Ovary (tissue), 9 donors: ENCODE data around the gene GUCY2D. TPM values are rescaled to one million over a fixed set of nuclear protein-coding genes. Genes with fewer than 3 reads are reported as not detected.

Experiments used
- DNase-seq, 5 donors: peaks; one replicate each; pipeline ENCODE4 v3.0.0-alpha.2; 2019 to 2020
- H3K27ac ChIP-seq, 2 donors: fragments of 200-600 bp; one replicate each; pipeline versions ENCODE4 v1.5.1 to v1.8.0; 2019 to 2022
- H3K27me3 ChIP-seq: fragments of 200-600 bp; one replicate; pipeline ENCODE4 v1.8.0; 2022
- H3K36me3 ChIP-seq: fragments of 200-600 bp; sonication (generic); one replicate; pipeline ENCODE4 v1.5.1; 2019
- H3K4me1 ChIP-seq: one replicate; pipeline ENCODE4 v1.8.1; 2013; ENCODE audit warnings: mild to moderate bottlenecking, moderate library complexity; ENCODE audit not compliant: insufficient read depth
- H3K4me3 ChIP-seq: fragments of 200-600 bp; sonication (generic); one replicate; pipeline ENCODE4 v1.5.1; 2017
- H3K9me3 ChIP-seq, 2 donors: fragments of 200-600 bp in 1 of 2; sonication (generic) in 1 of 2; one replicate each; pipeline versions ENCODE4 v1.5.1 to v1.8.1; 2013 to 2019; ENCODE audit warnings: mild to moderate bottlenecking in 1 of 2, moderate library complexity in 1 of 2
- EP300 ChIP-seq: sonication (generic); formaldehyde crosslinking; IDR thresholded peaks from one replicate; pipeline ENCODE4 v1.6.1; 2017; ENCODE audit warnings: antibody characterized with exemption
- POLR2A ChIP-seq: fragments of 450-650 bp; IDR thresholded peaks from one replicate; pipeline ENCODE4 v1.6.1; 2017; ENCODE audit warnings: antibody characterized with exemption, mild to moderate bottlenecking, moderate library complexity
- WGBS, 3 donors: extraction: QIAGEN DNeasy Blood & Tissue Kit in 1 of 3; methylation state at CpG; one replicate each; pipeline versions ENCODE4 v1.1.5 to v1.1.7; 2013 to 2017; 5-methylcytosine and 5-hydroxymethylcytosine counted together
- intact Hi-C, 4 donors: fragments of 100-400 bp; cut with DNase I; formaldehyde crosslinking; loops; one replicate each; pipeline versions ENCODE4 v1.11.0 to v1.15.1; 2022 to 2023
- polyA plus RNA-seq, 2 donors: library from polyadenylated mRNA; stranded (reverse); fragments of 200-250 nt in 1 of 2; fragments of 350-450 nt in 1 of 2; fragmentation: Illumina TruSeq in 1 of 2; extraction: RNeasy Lipid Tissue Mini Kit (QIAGEN cat#74804) in 1 of 2; gene quantifications; one replicate each; pipeline ENCODE4 v1.2.3, GENCODE V29; 2013 to 2014
- total RNA-seq, 7 donors: library from RNA; depleted of rRNA in 2 of 7; stranded (reverse); fragments of >200 nt in 2 of 7; fragmentation: NEBNext Ultra II Directional in 3 of 7; extraction: Animal tissue kit (Norgen Biotek cat#: 25700) in 3 of 7; gene quantifications; one replicate each; pipeline versions ENCODE4 v1.1.0 to v1.2.4, GENCODE V29; 2016 to 2023
- TF ChIP-seq, protein P1 (sequence below), 3 donors: fragments of 450-650 bp in 2 of 3; fragments of 200-600 bp in 1 of 3; IDR thresholded peaks; one replicate each; pipeline versions ENCODE4 v1.5.1 to v1.8.0; 2016 to 2022; ENCODE audit warnings: antibody characterized with exemption in 3 of 3, mild to moderate bottlenecking in 1 of 3
- donor health status: DM: no; HTN: no; CAD: no; lungs with moderate emphysema.
- donor health status: DM: no; HTN: no; CAD: no.
- donor health status: Bipolar disorder and iron deficiency.
- donor health status: DM: yes; HTN: yes; CAD: no.
- donor health status: DM: no; HTN: no; CAD: no.
- donor health status: DM: yes; HTN: yes; CAD: no.

GUCY2D gene
- total and polyA plus RNA-seq, 9 donors: 0.05 to 0.42 (median 0.10) TPM; not detected in 6

DNA sequence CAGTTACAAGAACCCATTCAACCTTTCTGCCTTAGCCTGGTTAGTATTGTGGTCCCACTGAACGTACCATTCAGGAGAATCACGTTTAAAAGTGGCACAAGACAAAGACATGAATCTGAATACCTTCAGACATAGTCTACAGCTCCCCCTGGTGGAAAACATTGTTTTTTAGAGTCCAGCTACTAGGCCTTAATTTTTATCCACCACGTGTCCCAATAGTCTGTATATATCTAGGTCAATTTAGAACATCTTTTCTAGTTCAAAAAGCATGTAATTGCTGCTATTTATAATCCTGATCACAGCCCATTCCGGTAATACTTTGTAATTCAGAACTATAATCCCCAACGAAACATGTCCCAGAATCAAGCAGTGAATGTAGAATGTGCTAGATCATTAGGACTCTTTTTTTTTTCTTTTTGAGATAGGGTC is 13.7 kb upstream of the GUCY2D start:
- TF ChIP-seq POLR2A (no peak), EP300 (no peak)
- TF ChIP-seq, protein P1, sequence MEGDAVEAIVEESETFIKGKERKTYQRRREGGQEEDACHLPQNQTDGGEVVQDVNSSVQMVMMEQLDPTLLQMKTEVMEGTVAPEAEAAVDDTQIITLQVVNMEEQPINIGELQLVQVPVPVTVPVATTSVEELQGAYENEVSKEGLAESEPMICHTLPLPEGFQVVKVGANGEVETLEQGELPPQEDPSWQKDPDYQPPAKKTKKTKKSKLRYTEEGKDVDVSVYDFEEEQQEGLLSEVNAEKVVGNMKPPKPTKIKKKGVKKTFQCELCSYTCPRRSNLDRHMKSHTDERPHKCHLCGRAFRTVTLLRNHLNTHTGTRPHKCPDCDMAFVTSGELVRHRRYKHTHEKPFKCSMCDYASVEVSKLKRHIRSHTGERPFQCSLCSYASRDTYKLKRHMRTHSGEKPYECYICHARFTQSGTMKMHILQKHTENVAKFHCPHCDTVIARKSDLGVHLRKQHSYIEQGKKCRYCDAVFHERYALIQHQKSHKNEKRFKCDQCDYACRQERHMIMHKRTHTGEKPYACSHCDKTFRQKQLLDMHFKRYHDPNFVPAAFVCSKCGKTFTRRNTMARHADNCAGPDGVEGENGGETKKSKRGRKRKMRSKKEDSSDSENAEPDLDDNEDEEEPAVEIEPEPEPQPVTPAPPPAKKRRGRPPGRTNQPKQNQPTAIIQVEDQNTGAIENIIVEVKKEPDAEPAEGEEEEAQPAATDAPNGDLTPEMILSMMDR (IDR thresholded peaks at IDR 0.05): peak; percentile 32 to 88 (median 72)
- peak overlapping the region in 1 of 2 donors; percentile 15 for H3K27ac ChIP-seq
- no peak overlapping the region for H3K4me3 ChIP-seq
- no peaks in the 10 kb centered on the region for H3K4me1 ChIP-seq
- no peaks in the 10 kb centered on the region for H3K27me3 ChIP-seq
- 14 to 18% (median 16%) methylated on average over 5 of the region's 5 CpGs for WGBS, 3 donors
- no peaks in the 10 kb centered on the region for H3K9me3 ChIP-seq
- intact Hi-C loops: loop anchor here (5.0 to 10.0 kb wide), 7 partner anchors 64 to 254 kb away; partner anchors contain the start of gene KCNAB3 (in 1 of the 4)
- DNase-seq: peak in 1 of 5 donors; percentile 52
- H3K36me3 ChIP-seq: no peaks in the 10 kb centered on the region

DNA sequence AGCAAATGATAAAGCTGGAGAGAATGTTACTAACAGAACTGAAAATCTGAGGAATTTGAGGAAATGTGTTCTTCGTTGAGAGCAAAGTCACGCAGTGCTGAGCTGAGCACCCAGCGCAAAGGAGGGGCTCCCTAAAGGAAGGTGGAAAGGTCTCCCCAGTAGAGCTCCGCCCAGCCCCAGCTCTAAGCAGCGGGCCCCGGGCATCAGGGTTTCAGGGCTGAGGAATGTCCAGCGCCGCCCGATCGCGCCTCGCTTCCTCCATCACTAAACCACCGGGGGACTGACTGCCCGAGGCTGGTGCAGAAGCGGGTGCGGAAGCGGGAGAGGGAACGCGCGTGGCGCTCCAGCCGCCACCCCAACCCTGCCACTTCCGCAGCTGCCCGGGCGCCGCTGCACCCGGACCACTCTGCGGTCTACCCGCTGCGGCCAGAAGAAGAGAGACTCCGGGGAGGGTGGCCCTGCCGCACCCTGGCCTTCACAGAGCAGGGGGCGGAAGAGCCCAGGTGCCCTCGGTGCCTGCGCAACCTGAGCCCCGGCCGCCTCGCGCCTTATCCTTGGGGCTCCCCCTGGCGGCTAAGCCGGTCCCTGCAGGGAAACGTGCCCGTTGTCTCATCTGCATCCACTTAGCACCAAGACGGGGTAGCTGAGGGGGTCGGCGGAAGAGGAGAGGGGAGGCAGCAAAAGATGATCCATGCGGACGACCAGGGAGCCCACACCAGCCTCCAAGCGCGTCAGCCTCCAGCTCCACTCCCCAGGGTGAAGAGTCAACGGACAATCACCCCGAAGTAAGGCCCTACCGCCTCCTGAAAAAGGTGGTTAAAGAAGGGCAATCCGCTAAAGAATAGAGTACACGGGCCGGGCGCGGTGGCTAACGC is 12.4 kb upstream of the GUCY2D start:
- Histone ChIP-seq H3K4me3 (peak overlapping the region; percentile 41), H3K27me3 (no peaks in the 10 kb centered on the region)
- intact Hi-C loops: loop anchor here (2.0 to 10.0 kb wide), 10 partner anchors 65 to 255 kb away; partner anchors contain the start of gene KCNAB3 (in 1 of the 4)

DNA sequence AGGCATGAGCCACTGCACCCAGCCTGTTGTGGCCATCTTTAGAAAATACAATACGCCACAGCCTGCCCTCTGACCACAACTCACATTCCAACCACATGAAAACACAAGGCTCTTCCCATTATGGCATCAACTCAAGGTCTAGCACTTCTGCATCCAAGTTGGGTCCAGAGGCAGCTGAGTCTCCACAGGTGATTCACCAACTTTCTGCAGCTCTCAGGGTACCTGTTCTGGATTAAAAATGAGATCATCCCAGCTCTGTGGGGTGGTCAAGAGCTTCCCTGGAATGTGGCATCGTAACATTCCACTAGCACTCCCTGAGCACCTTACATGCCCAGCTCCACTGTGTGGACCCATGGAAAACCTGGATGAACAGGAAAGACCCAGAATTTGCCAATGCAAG is 9.9 kb upstream of the GUCY2D start:
- Histone ChIP-seq H3K27me3 (no peaks in the 10 kb centered on the region), H3K4me3 (no peak overlapping the region), H3K4me1 (no peaks in the 10 kb centered on the region), H3K9me3 (no peaks in the 10 kb centered on the region), H3K36me3 (no peaks in the 10 kb centered on the region), H3K27ac (no peak overlapping the region)
- TF ChIP-seq, protein P1 (IDR thresholded peaks at IDR 0.05): no peak
- TF ChIP-seq EP300: no peak
- WGBS, 3 donors: 56 to 73% (median 63%) methylated on average over 2 of the region's 2 CpGs
- no peak for DNase-seq
- intact Hi-C loops: loop anchor here in 3 of 4 donors (5.0 kb wide), 2 partner anchors 65 to 170 kb away; no protein-coding TSS in a partner anchor

More for the DNA sequence above, 12.4 kb upstream of the GUCY2D start:
- TF ChIP-seq, protein P1 (IDR thresholded peaks at IDR 0.05): peak; percentile 91 to 99 (median 93)
- TF ChIP-seq EP300: no peak
- WGBS, 3 donors: 3 to 4% (median 4%) methylated on average over 50 to 59 of the region's 59 CpGs
- Histone ChIP-seq H3K36me3 (no peaks in the 10 kb centered on the region), H3K4me1 (no peaks in the 10 kb centered on the region), H3K27ac (peak overlapping the region in 1 of 2 donors; percentile 33), H3K9me3 (no peaks in the 10 kb centered on the region)
- DNase-seq: peak; percentile 74 to 91 (median 85)

- Histone ChIP-seq H3K4me1 (no peaks in the 10 kb centered on the region), H3K27ac (no peak overlapping the region), H3K9me3 (no peaks in the 10 kb centered on the region), H3K27me3 (no peaks in the 10 kb centered on the region), H3K36me3 (no peaks in the 10 kb centered on the region), H3K4me3 (no peak overlapping the region)
- WGBS, 3 donors: 60 to 65% (median 65%) methylated on average over 3 of the region's 3 CpGs
- intact Hi-C loops: loop anchor here in 3 of 4 donors (5.0 kb wide), 2 partner anchors 64 to 171 kb away; no protein-coding TSS in a partner anchor
- no peak for DNase-seq
- TF ChIP-seq EP300 (no peak), POLR2A (no peak)
- TF ChIP-seq, protein P1 (IDR thresholded peaks at IDR 0.05): no peak
Observed at GRCh38 chr17:7992924-7993323, 9.5 kb upstream of the GUCY2D start.
